ENCODE measurements around the gene LPIN1.

Gene LPIN1

DNA sequence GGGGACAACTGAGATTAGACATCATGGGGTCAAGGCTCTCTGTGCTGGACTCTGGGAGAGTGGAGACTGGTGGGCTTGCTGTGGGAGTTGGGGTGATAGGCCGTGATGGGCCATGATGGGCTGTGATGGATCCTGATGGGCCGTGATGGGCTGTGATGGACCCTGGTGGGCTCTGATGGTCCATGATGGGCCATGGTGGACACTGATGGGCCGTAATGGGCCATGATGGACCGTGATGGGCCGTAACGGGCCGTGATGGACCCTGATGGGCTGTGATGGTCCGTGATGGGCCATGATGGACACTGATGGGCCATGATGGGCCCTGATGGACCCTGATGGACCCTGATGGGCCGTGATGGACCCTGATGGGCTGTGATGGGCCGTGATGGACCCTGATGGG is 18.5 kb downstream of the LPIN1 start:
- DNase-seq: no peak

GRCh38 chr2:11765501-11765900 is 19.1 kb downstream of the LPIN1 start:
- DNase-seq: no peak

DNA sequence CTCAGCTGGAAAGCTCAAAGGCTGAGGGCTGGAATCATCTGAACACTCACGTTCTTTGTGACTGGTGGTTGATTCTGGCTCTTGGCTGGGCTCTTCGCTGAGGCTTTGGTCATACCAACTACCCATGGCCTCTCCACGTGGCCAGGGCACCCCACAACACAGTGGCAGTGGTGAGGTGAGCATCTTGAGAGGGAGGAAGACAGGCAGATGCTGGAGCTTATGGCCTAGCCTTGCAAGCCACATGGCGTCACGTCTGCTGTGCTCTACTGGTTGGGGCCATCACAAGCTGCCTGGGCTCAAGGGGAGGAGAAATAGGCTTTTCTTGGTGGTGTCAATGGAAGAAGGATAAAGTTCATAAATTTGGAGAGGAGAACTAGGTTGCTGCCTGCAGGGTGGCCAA is 19.6 kb downstream of the LPIN1 start:
- DNase-seq: no peak

- DNase-seq: no peak
Measured at GRCh38 chr2:11767779-11768178, 21.3 kb downstream of the LPIN1 start.

- peak; percentile 78 for DNase-seq
Measured at GRCh38 chr2:11768946-11769345, 22.5 kb downstream of the LPIN1 start.

GRCh38 chr2:11769516-11769915 is 23.1 kb downstream of the LPIN1 start:
- no peak for DNase-seq

DNA sequence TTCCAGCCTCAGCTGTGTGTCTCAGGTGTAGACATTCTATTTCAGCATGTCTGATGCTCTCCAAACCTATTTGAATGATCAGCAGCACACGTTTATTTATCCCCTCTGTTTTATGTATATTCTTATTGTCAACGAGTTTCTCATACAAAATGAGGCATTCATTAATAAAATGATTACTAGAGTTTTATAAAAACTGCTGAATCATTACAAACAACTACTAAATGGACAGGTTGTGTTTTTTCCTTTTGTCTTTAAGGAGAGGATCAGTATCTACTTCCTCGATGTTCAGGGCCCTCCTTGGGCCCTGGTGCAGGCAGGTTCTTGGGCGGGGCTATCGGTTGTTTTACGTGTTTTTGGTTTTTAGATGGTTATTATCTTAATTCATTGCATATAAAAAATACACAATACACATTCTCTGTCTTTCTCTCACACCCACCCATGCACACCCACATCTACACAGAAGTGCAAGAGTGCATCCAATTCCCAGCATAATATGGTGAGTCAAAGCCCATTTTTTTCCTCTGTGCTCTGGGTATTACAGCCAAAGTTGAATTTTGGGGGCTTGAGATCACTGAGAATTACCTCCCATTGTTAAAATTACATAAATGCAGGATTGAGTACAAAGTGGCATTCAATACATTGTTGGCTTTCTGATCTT is 24.2 kb downstream of the LPIN1 start:
- no peak for DNase-seq

DNA sequence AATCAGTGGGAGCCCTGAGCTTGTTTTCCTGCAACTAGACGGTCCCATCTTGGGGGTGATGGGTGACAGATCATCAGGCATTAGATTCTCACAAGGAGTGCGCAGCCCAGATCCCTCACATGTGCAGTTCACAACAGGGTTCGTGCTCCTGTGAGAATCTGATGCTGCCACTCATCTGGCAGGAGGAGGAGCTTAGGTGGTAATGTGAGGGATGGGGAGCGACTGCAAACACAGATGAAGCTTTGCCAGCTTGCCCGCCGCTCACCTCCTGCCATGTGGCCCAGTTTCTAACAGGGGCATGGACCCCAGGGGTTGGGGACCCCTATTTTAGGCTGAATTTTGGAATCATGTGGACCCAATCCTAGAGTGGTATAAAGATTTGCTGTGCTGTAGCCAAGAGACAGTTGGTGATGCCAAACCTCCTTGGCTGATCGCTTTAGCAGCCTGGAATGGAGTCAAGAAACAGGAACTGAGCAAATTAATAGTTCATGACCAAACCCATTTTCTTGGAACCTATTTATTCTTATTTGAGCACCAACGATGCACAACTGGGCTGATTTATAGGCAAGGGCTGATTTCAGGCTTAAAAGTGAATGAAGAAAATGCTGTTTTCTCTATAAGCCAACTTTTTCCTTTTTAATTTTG is 25.7 kb downstream of the LPIN1 start:
- DNase-seq: peak; percentile 74

DNA sequence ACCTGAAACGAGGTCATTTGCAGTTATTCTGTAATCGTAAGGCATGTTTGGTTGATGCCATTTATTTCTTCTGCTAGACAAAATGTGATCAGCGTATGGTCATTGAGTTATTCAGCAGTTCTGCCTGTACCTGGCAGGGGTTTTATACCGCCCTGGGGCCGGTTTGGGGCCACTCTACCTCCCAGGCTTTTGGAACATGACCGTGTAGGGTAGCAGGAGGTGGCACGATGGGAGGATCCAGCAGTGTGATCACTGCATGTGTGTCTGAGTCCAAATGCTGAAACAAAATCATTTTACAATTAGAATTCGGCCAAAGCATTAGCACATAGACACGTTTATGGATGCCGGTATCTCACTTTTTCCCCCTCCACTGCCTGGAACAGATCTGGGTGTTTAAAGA is 26.7 kb downstream of the LPIN1 start:
- DNase-seq: no peak

- no peak for DNase-seq
Measured at GRCh38 chr2:11773747-11774525, 27.5 kb downstream of the LPIN1 start.

DNA sequence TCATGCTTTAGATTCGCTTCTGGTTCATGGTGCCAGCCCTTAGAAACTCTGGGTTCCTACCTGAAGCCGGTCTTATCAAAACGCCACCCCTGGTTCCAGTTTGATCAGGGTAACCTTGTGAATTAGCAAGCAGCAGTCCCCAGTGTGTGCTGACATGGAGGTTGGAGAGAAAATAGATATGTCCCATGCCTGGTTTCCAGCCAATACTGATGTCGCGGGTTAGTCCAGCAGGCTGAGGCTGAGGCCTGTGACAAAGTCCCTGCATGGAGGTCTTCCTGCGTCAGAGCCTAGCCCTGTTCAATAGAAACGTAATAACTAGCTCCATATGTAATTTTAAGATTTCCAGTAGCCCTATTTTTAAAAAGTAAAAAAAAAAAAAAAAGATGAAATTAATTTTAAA is 28.2 kb downstream of the LPIN1 start:
- no peak for DNase-seq

GRCh38 chr2:11775384-11775783 is 29.0 kb downstream of the LPIN1 start:
- DNase-seq: no peak

GRCh38 chr2:11777066-11777782 is 30.8 kb downstream of the LPIN1 start:
- DNase-seq: no peak

DNA sequence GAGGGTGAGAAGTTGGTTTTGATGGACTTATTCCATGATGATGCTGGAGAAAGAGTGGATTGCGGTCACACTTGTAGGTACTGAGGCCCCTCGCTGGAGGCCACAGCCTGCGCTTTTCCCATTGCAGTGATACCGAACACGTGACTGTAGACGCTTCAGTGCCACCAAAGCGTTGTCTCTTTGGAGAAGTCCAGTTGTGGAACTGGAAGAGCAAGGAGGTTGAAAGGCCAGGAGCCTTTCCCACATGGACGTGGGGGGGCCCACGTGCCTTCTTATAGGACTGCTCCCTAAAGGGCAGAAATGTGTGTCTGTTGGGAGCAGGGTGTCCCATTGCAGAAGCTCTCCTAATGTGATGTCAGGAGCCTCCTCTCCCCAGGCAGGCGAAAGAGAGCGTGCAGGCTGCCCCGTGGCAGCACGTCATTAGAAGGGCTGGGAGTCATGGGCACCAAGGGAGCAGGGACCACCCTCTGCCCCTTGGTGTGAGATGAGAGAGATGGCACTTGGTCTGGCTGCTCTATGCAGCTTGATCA is 31.5 kb downstream of the LPIN1 start:
- no peak for DNase-seq

DNA sequence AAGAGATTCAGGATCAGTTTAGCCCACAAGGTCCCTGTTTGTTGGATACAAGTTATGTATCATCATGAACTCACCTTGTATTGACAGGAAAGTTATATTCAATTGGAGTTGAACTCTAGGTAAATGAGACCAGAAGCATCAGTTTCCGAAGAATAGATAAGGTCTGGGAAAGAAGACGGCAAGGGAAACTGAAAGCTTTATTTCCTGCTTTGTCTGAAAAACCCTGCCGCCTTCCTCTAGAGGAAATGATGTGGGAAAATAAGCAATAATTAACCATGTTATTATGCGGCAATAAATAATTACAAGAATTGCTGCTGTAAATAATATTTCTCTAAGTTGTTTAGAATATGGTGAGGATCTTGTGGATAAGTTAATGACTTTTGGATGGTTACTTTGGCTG is 32.0 kb downstream of the LPIN1 start:
- no peak for DNase-seq

GRCh38 chr2:11778923-11779757 is 32.7 kb downstream of the LPIN1 start:
- DNase-seq: peak; percentile 28

GRCh38 chr2:11781602-11782001 is 35.2 kb downstream of the LPIN1 start:
- DNase-seq: no peak

GRCh38 chr2:11784280-11784679 is 37.8 kb downstream of the LPIN1 start:
- no peak for DNase-seq

GRCh38 chr2:11784747-11785610 is 38.5 kb downstream of the LPIN1 start:
- DNase-seq: no peak

- DNase-seq: no peak
Measured at GRCh38 chr2:11785611-11785940, 39.1 kb downstream of the LPIN1 start.

GRCh38 chr2:11786191-11786590 is 39.8 kb downstream of the LPIN1 start:
- no peak for DNase-seq
